Measurements from ENCODE around the gene PLXNB1. TPM values are rescaled to one million over a fixed set of nuclear protein-coding genes. Genes with fewer than 3 reads are reported as not detected.

The PLXNB1 gene
- total and polyA plus RNA-seq, 2 of the 13 experiments (the other 11 are each of a cell fraction or from before 2014, with no cell fraction given): 86.0 to 143 TPM

DNA sequence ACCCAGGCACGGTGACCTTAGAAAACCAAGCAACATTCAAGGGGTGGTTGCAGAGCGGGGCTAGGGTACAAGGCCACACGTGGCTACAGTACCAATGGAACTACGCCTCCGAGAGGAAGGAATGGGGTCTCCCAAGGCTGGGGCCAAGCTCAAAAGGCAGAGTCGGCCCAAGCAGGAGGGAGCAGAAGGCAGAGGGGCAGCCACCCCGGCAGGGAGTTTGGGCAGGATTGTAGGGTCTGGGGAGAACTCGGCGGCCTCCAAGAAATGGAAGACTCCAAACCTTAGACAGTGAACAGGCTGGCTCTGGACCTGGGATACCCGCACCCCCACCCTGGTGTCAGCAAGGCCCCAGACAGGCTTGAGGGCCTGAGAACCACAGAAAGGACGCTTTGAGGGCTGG is 45.3 kb upstream of the PLXNB1 start:
- intact Hi-C loops (cut with micrococcal nuclease; ENCODE audit: unreplicated experiment): no loop called here

More for the DNA sequence above, 45.3 kb upstream of the PLXNB1 start:
- in situ Hi-C loops (cut with HindIII; ENCODE audit: extremely low pct_ligation_motif_present, low pct_unique_long_range_greater_than_20kb): no loop called here
- Histone ChIP-seq H3K4me3 (replicated peaks in 1 of 3; ENCODE audit: insufficient read depth in 1 of 3, low read depth in 2 of 3, low read length in 3 of 3) (no peak overlapping the region), H3K79me2 (ENCODE audit: insufficient read depth, low read length) (peaks cover 4% of the 10 kb centered on the region), H4K20me1 (ENCODE audit: insufficient read depth, low read length) (no peaks in the 10 kb centered on the region), H3K27me3 (ENCODE audit: control insufficient read depth in 1 of 2, insufficient read depth in 2 of 2, low read length in 2 of 2) (no peaks in the 10 kb centered on the region; a peak in 1 of 5 replicates), H3K36me3 (replicated peaks in 1 of 2; ENCODE audit: control insufficient read depth in 1 of 2, insufficient read depth in 2 of 2, low read length in 2 of 2) (no peaks in the 10 kb centered on the region), H3K4me2 (ENCODE audit: low read depth, low read length) (no peak overlapping the region), H3K9me3 (ENCODE audit: low read length) (no peaks in the 10 kb centered on the region), H3K4me1 (ENCODE audit: insufficient read depth, low read length) (peaks cover 53% of the 10 kb centered on the region), H2AFZ (ENCODE audit: low read length) (no peak overlapping the region), H3K9ac (ENCODE audit: insufficient read depth, low read depth, low read length) (no peak overlapping the region), H3K27ac (ENCODE audit: extremely low read length, insufficient read depth, low read length) (no peak overlapping the region)
- no peak for ATAC-seq
- no peak for DNase-seq (ENCODE audit: low spot score)
- no peak for TF ChIP-seq GPN1 (CRISPR knock-in tag; IDR thresholded peaks at IDR 0.05; ENCODE audit: borderline replicate concordance)
- no peak for TF ChIP-seq ZNF264 (CRISPR knock-in tag; IDR thresholded peaks at IDR 0.05)
- 0 out of 2 replicates have a peak, but pooled peaks have one; percentile 46 for TF ChIP-seq DZIP1 (CRISPR knock-in tag; IDR thresholded peaks at IDR 0.05)
- FAIRE-seq: no peak
- CTCF ChIA-PET (ENCODE audit: low intra/inter-chr PET ratio, low total read pairs): no interaction called here
- WGBS (ENCODE audit: low lambda C conversion rate): 86% methylated on average over 9 of the region's 11 CpGs
- POLR2A ChIA-PET: interaction anchor here (3.0 to 3.2 kb wide), 2 partner anchors 10 to 24 kb away, joined by 17 to 29 read pairs; a partner anchor contains a TSS
- no TSS peak for BruUV-seq (replicated peaks)

Data from HepG2 (cell line).